Endothelial cell of umbilical vein (primary cell): ENCODE results near the gene ANAPC1. TPM values are rescaled to one million over a fixed set of nuclear protein-coding genes. Genes with fewer than 3 reads are reported as not detected.

Source experiments
- BruUV-seq: library from RNA; stranded (reverse); fragments of 400-500 nt; replicated peaks from 2 replicates; lab custom pipeline; 2021; lab: Mats Ljungman, UMichigan
- CTCF ChIA-PET: fragments of 300-600, 350-600 bp; sonication (Branson Sonifier 250); formaldehyde crosslinking; loops from one replicate; lab custom pipeline; 2021; ENCODE audit warnings: antibody characterized with exemption, inconsistent platforms; lab: Charles Lee
- POLR2A ChIA-PET: fragments of 300-600, 350-600 bp; sonication (Branson Sonifier 250); formaldehyde crosslinking; loops from one replicate; lab custom pipeline; 2021; ENCODE audit warnings: antibody characterized with exemption, inconsistent platforms; lab: Charles Lee
- DNase-seq: peaks from one replicate; pipeline ENCODE4 v3.0.0-alpha.2; 2011; ENCODE audit warnings: low read depth, low spot score
- FAIRE-seq: peaks from 2 replicates; lab custom pipeline; 2011; peaks lifted over from hg19 to GRCh38; lab: Jason Lieb, UNC
- H2AFZ ChIP-seq: 2 replicates; pipeline ENCODE4 v1.6.0; 2012; ENCODE audit warnings: low read depth, low read length, control low read depth, inconsistent platforms
- H3K27ac ChIP-seq: 2 replicates; pipeline ENCODE4 v1.5.1; 2011; ENCODE audit warnings: low read depth, mild to moderate bottlenecking, control low read depth, low read length, moderate library complexity; ENCODE audit not compliant: insufficient read depth
- H3K27me3 ChIP-seq, 2 experiments: 2 replicates each; pipeline versions ENCODE4 v1.6.0 to v1.6.1; 2011; ENCODE audit warnings: low read length in 2 of 2, mixed read lengths in 1 of 2; ENCODE audit not compliant: control insufficient read depth in 2 of 2, insufficient read depth in 2 of 2
- H3K36me3 ChIP-seq, 2 experiments: 2 replicates in 1 of 2; 3 replicates in 1 of 2; pipeline ENCODE4 v1.5.1; 2011; ENCODE audit warnings: low read length in 2 of 2, mild to moderate bottlenecking in 1 of 2, moderate library complexity in 1 of 2; ENCODE audit not compliant: control insufficient read depth in 2 of 2, insufficient read depth in 2 of 2; ENCODE audit errors: extremely low read depth in 1 of 2
- H3K4me1 ChIP-seq: 3 replicates; pipeline ENCODE4 v1.5.1; 2011; ENCODE audit warnings: mild to moderate bottlenecking, low read length; ENCODE audit not compliant: control insufficient read depth, insufficient read depth; ENCODE audit errors: extremely low read depth
- H3K4me2 ChIP-seq: 2 replicates; pipeline ENCODE4 v1.6.1; 2011; ENCODE audit warnings: low read length, control low read depth, mixed read lengths; ENCODE audit not compliant: insufficient read depth
- H3K4me3 ChIP-seq, 3 experiments: fragments of 200-600 bp in 1 of 3; sonication (generic), shearing (Covaris generic) in 1 of 3; replicated peaks in 1 of 3; 2 replicates each; pipeline ENCODE4 v1.5.1; 2011 to 2016; ENCODE audit warnings: control low read depth in 3 of 3, low read length in 3 of 3, mild to moderate bottlenecking in 2 of 3, inconsistent platforms in 1 of 3, low read depth in 1 of 3, moderate library complexity in 1 of 3; ENCODE audit not compliant: insufficient read depth in 1 of 3
- H3K79me2 ChIP-seq: 2 replicates; pipeline ENCODE4 v1.6.0; 2012; ENCODE audit warnings: low read length, inconsistent platforms; ENCODE audit not compliant: control insufficient read depth, insufficient read depth
- H3K9ac ChIP-seq: replicated peaks from 2 replicates; pipeline ENCODE3; 2011; ENCODE audit warnings: low read length, control low read depth; ENCODE audit not compliant: insufficient read depth; ENCODE audit errors: extremely low read depth
- H3K9me1 ChIP-seq: replicated peaks from 3 replicates; pipeline ENCODE4 v1.6.0; 2011; ENCODE audit warnings: mild to moderate bottlenecking, low read length; ENCODE audit not compliant: control insufficient read depth, insufficient read depth; ENCODE audit errors: extremely low read depth
- H3K9me3 ChIP-seq: replicated peaks from 2 replicates; pipeline ENCODE4 v1.5.1; 2012; ENCODE audit warnings: low read length, inconsistent platforms; ENCODE audit not compliant: control insufficient read depth, insufficient read depth
- H4K20me1 ChIP-seq: replicated peaks from 2 replicates; pipeline ENCODE3; 2011; ENCODE audit warnings: mild to moderate bottlenecking, low read length; ENCODE audit not compliant: control insufficient read depth, insufficient read depth; ENCODE audit errors: extremely low read depth
- CTCF ChIP-seq, 2 donors: IDR thresholded peaks; 1 replicate in 1 of 2; 2 replicates in 1 of 2; pipeline ENCODE4 v1.5.1; 2011; ENCODE audit warnings: low read length in 2 of 2, mild to moderate bottlenecking in 2 of 2, moderate library complexity in 2 of 2, control low read depth in 1 of 2, inconsistent platforms in 1 of 2, low read depth in 1 of 2; ENCODE audit not compliant: insufficient read depth in 1 of 2; ENCODE audit errors: extremely low read depth in 1 of 2
- EZH2 ChIP-seq: IDR thresholded peaks from 2 replicates; pipeline ENCODE4 v1.6.1; 2012; ENCODE audit warnings: borderline replicate concordance, low read depth, mild to moderate bottlenecking, moderate library complexity, low read length, inconsistent platforms; ENCODE audit not compliant: severe bottlenecking
- FOS ChIP-seq: IDR thresholded peaks from 2 replicates; pipeline ENCODE4 v1.6.1; 2011; ENCODE audit warnings: mild to moderate bottlenecking, low read length, moderate library complexity, borderline replicate concordance; ENCODE audit not compliant: insufficient read depth
- GATA2 ChIP-seq: IDR thresholded peaks from 2 replicates; pipeline ENCODE4 v1.7.0; 2011; ENCODE audit warnings: low read depth, mild to moderate bottlenecking, moderate library complexity, mixed read lengths, low read length; ENCODE audit not compliant: insufficient read length, insufficient read depth
- JUN ChIP-seq: IDR thresholded peaks from 2 replicates; pipeline ENCODE4 v1.6.1; 2011; ENCODE audit warnings: borderline replicate concordance, low read depth; ENCODE audit not compliant: insufficient read length, insufficient read depth
- MAX ChIP-seq: IDR thresholded peaks from 2 replicates; pipeline ENCODE4 v1.6.1; 2011; ENCODE audit not compliant: insufficient read depth, insufficient read length
- MYC ChIP-seq: IDR thresholded peaks from one replicate; pipeline ENCODE4 v1.6.1; 2011; ENCODE audit warnings: mild to moderate bottlenecking, low read depth, low read length
- POLR2A ChIP-seq: IDR thresholded peaks from 2 replicates; pipeline ENCODE4 v1.6.1; 2012; ENCODE audit warnings: low read depth, mild to moderate bottlenecking, control low read depth, low read length
- POLR2AphosphoS5 ChIP-seq: IDR thresholded peaks from 2 replicates; pipeline ENCODE4 v1.6.1; 2012; ENCODE audit warnings: low read depth, mild to moderate bottlenecking, control low read depth, low read length, moderate library complexity; ENCODE audit not compliant: insufficient read depth
- dilution Hi-C: fragments of 300-500 bp; cut with MboI; formaldehyde crosslinking; loops from one replicate; pipeline ENCODE4 v1.15.0; 2019; ENCODE audit warnings: low sequenced_read_pairs; ENCODE audit not compliant: extremely low pct_ligation_motif_present
- intact Hi-C: fragments of 100-400 bp; cut with micrococcal nuclease; formaldehyde crosslinking; loops from one replicate; pipeline ENCODE4 v1.10.0; 2022
- polyA plus RNA-seq, 4 experiments: library from polyadenylated mRNA; depleted of rRNA in 3 of 4; stranded (reverse) in 3 of 4; unstranded in 1 of 4; fragments of >200 nt; gene quantifications; 2 replicates each; pipeline versions ENCODE4 v1.2.1 to v1.2.3, GENCODE V29; 2011 to 2012; ENCODE audit warnings: missing spikeins in 1 of 4
- total RNA-seq: library from RNA; stranded (reverse); gene quantifications from 2 replicates; pipeline ENCODE4 v1.2.3, GENCODE V29; 2021

The ANAPC1 gene
- total and polyA plus RNA-seq, 2 donors (not counting 3 experiments of a cell fraction or from before 2014, with no cell fraction given): 21.9 to 61.5 TPM

DNA sequence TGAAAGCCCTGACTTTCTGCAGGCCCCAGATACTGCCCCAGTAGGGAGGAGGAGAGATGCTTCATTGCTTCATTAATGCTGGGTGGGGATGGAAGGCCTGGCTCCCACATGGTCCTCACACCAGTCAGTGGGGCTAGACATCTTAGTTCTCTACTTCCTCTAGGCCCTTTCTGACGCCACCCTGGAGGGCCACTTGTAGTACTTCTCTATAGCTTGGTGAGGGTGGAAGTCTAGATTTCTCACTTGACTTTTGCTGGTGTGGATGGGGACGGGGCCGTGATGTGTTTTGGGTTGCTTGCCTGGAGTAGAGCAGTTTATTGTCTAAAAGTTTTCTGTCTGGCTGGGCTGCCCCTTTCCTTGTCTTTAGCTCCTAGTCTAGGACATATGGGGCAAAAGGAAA is 33.1 kb upstream of the ANAPC1 start:
- Histone ChIP-seq H3K36me3 (peaks cover 0 to 5% of the 10 kb centered on the region in 2 experiments), H3K79me2 (peaks cover 31% of the 10 kb centered on the region), H3K27me3 (no peaks in the 10 kb centered on the region), H3K4me3 (no peak overlapping the region), H3K4me1 (peaks cover 31% of the 10 kb centered on the region), H3K27ac (no peak overlapping the region), H2AFZ (no peak overlapping the region), H3K9ac (no peak overlapping the region), H3K9me1 (no peaks in the 10 kb centered on the region), H3K9me3 (no peaks in the 10 kb centered on the region), H3K4me2 (no peak overlapping the region), H4K20me1 (no peaks in the 10 kb centered on the region)
- DNase-seq (no peak), FAIRE-seq (no peak)
- CTCF ChIA-PET: interaction anchor here (2.8 kb wide), 1 partner anchor 17 kb away, joined by 17 read pairs; no protein-coding TSS in a partner anchor
- no TSS peak for BruUV-seq
- dilution Hi-C loops: no loop called here
- intact Hi-C loops: no loop called here
- TF ChIP-seq EZH2 (no peak), JUN (no peak), MAX (no peak), GATA2 (no peak), POLR2AphosphoS5 (no peak), POLR2A (no peak), CTCF (IDR thresholded peaks at IDR 0.05; ENCODE audit: extremely low read depth in 1 of 2, insufficient read depth in 1 of 2, low read depth in 1 of 2, low read length in 2 of 2) (no peak), MYC (no peak), FOS (no peak)
- POLR2A ChIA-PET: no interaction called here
